K562 (cell line): Measurements from ENCODE around the gene CBLC. TPM values are rescaled to one million over a fixed set of nuclear protein-coding genes. Genes with fewer than 3 reads are reported as not detected.

Source experiments
- ARID4B ChIP-seq: sonication (generic); formaldehyde crosslinking; IDR thresholded peaks from 2 replicates; pipeline ENCODE4 v1.8.0; 2022; ENCODE audit warnings: mild to moderate bottlenecking, missing genetic modification reagents
- BDP1 ChIP-seq: IDR thresholded peaks from 3 replicates; pipeline ENCODE4 v1.6.1; 2011; ENCODE audit not compliant: insufficient read length, insufficient read depth
- CHCHD3 ChIP-seq: fragments of 250-450 bp; sonication (Bioruptor Pico); IDR thresholded peaks from 2 replicates; pipeline ENCODE4 v2.1.2; 2022; ENCODE audit warnings: mild to moderate bottlenecking
- EHMT2 ChIP-seq: fragments of 450-650 bp; IDR thresholded peaks from 2 replicates; pipeline ENCODE4 v1.6.1; 2018; ENCODE audit warnings: antibody characterized with exemption
- ESRRA ChIP-seq: fragments of 450-650 bp; IDR thresholded peaks from 2 replicates; pipeline ENCODE4 v1.6.1; 2014; ENCODE audit warnings: low read depth, mild to moderate bottlenecking, moderate library complexity, borderline replicate concordance
- HOXB6 ChIP-seq: fragments of 250-450 bp; sonication (Bioruptor Pico); IDR thresholded peaks from 2 replicates; pipeline ENCODE4 v1.5.1; 2022; ENCODE audit warnings: mild to moderate bottlenecking, borderline replicate concordance
- MAFG ChIP-seq: fragments of 450-650 bp; conservative IDR thresholded peaks from 2 replicates; pipeline ENCODE4 v1.6.1; 2016; ENCODE audit warnings: missing genetic modification characterization, missing compliant biosample characterization
- RCOR1 ChIP-seq, 2 experiments: IDR thresholded peaks; 2 replicates each; pipeline ENCODE4 v1.6.1; 2012; ENCODE audit warnings: low read depth in 2 of 2, low read length in 2 of 2, borderline replicate concordance in 1 of 2, improper control_type of control experiment in 1 of 2
- REST ChIP-seq, 2 experiments: fragments of 450-650 bp; formaldehyde crosslinking in 1 of 2; IDR thresholded peaks; 2 replicates each; pipeline versions ENCODE4 v1.4.0 to v1.6.1; 2014 to 2020; ENCODE audit warnings: mild to moderate bottlenecking in 2 of 2, borderline replicate concordance in 1 of 2, low read depth in 1 of 2
- SOX6 ChIP-seq: fragments of 450-650 bp; IDR thresholded peaks from 2 replicates; pipeline ENCODE4 v1.6.1; 2014; ENCODE audit warnings: mild to moderate bottlenecking
- TCF7 ChIP-seq: sonication (generic); IDR thresholded peaks from 2 replicates; pipeline ENCODE4 v1.6.1; 2016; ENCODE audit warnings: antibody characterized with exemption, borderline replicate concordance
- USF2 ChIP-seq: sonication (generic); formaldehyde crosslinking; IDR thresholded peaks from 2 replicates; pipeline ENCODE4 v1.5.0; 2020; ENCODE audit warnings: missing genetic modification reagents
- ZNF24 ChIP-seq: fragments of 450-650 bp; IDR thresholded peaks from 2 replicates; pipeline ENCODE4 v1.6.1; 2016
- ZNF347 ChIP-seq: fragments of 450-650 bp; formaldehyde crosslinking; IDR thresholded peaks from 2 replicates; pipeline ENCODE4 v1.4.0; 2020; ENCODE audit warnings: low read depth, mild to moderate bottlenecking, moderate library complexity
- ZNF561 ChIP-seq: fragments of 450-650 bp; formaldehyde crosslinking; conservative IDR thresholded peaks from 2 replicates; pipeline ENCODE4 v1.4.0; 2020; ENCODE audit warnings: mild to moderate bottlenecking, moderate library complexity
- ZNF57 ChIP-seq: fragments of 450-650 bp; formaldehyde crosslinking; IDR thresholded peaks from 2 replicates; pipeline ENCODE4 v1.4.0; 2020; ENCODE audit warnings: mild to moderate bottlenecking, moderate library complexity
- polyA plus RNA-seq, 8 experiments: library from polyadenylated mRNA; depleted of rRNA in 4 of 8; stranded (reverse) in 5 of 8; unstranded in 3 of 8; fragments of >200 nt; fragmentation: Nextera tagmentation in 2 of 8; fragmentation: Illumina TruSeq in 1 of 8; extraction: Ambion mirVana in 2 of 8; extraction: Trizol in 1 of 8; gene quantifications; 2 replicates each; pipeline versions ENCODE4 v1.2.1 to v1.2.3, GENCODE V29; 2011 to 2014; ENCODE audit warnings: inconsistent platforms in 1 of 8, missing spikeins in 1 of 8
- total RNA-seq, 7 experiments: library from RNA; depleted of rRNA in 6 of 7; stranded (reverse); fragments of >200 nt in 6 of 7; fragmentation: Illumina TruSeq in 2 of 7; extraction: Trizol in 2 of 7; gene quantifications; 2 replicates each; pipeline versions ENCODE4 v1.2.1 to v1.2.3, GENCODE V29; 2011 to 2021; ENCODE audit warnings: low replicate concordance in 1 of 7

Gene CBLC
- total and polyA plus RNA-seq, 9 of the 15 experiments (the other 6 are each of a cell fraction or from before 2014, with no cell fraction given) = 0.09 TPM; not detected in 8

DNA sequence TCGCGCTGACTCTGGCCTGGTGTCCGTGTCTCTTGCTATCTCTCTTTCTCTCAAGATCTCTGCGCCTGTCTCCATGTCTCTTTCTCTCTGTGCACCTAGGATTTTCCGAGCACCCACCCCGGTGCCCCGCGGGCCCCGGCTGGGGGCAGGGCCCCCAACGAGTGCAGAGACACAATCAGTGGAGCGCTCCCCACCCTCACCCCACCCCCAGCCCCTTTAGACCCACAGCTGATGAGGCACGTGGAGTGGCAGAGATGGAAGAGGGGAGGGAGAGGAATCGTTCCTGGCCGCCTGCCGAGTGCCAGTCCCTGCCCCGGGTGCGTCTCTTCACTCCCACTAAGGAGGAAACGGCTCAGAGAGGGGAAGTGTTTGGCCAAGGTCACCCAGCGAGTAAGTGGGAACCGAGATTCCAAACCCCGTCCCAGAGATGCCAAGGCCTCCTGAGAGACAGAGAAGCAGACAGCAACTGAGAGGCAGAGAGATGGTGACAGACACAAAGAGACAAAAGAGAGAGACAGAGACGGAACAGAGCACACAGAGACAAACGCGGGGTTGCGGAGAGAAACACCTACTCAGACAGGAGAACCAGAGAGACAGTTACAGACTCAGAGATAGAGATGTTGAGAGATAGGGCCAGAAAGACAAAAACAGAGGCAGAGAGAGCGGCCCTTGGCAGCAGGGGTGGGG is 29.8 kb upstream of the CBLC start (continued):
- TF ChIP-seq ZNF57 (CRISPR knock-in tag) (no peak), MAFG (tag) (no peak), ZNF347 (CRISPR knock-in tag) (no peak), CHCHD3 (no peak), BDP1 (no peak), RCOR1 (IDR thresholded peaks at IDR 0.05; ENCODE audit: borderline replicate concordance in 1 of 2, low read depth in 2 of 2, low read length in 2 of 2) (peak in 1 of 2 experiments; percentile 35; a peak in 1 of 4 replicates), ZNF24 (no peak), ARID4B (CRISPR knock-in tag) (no peak), ZNF561 (CRISPR knock-in tag) (no peak), SOX6 (no peak), HOXB6 (CRISPR knock-in tag) (no peak), ESRRA (no peak), EHMT2 (no peak), REST (IDR thresholded peaks at IDR 0.05; ENCODE audit: borderline replicate concordance) (no peak), REST (CRISPR knock-in tag; IDR thresholded peaks at IDR 0.05; ENCODE audit: low read depth) (no peak), USF2 (CRISPR knock-in tag) (no peak), TCF7 (no peak)
